Subcutaneous preadipocyte (primary cell): ENCODE results near the gene SCGB1D1. TPM values are rescaled to one million over a fixed set of nuclear protein-coding genes. Genes with fewer than 3 reads are reported as not detected.

Experiments used
- total RNA-seq: library from RNA; depleted of rRNA; stranded (reverse); fragments of >200 nt; gene quantifications from 2 replicates; pipeline ENCODE4 v1.2.3, GENCODE V29; 2012

The SCGB1D1 gene
- total RNA-seq: not detected in 2 replicates

DNA sequence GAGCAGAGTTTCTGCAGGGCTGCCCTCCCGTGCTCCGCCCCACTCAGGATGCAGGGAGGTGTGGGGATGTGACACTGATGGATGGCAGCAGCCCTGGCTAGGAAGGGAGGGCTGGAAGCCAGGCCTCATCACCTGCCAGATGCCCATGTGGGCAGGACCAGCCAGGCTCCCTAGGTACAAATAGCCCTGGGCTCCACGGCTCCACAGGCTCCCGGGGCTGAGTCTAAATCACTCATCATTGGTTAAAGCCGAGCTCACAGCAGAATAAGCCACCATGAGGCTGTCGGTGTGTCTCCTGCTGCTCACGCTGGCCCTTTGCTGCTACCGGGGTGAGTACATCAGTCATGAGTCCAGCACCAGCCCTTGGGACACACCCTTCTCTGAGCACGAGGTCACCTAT lies at the start of gene SCGB1D1:
Gene SCGB1D1, plus strand, starts transcription at position 206 of the 400 bp plus-strand sequence. Its CDS starts 69 bp downstream, at position 275.

DNA sequence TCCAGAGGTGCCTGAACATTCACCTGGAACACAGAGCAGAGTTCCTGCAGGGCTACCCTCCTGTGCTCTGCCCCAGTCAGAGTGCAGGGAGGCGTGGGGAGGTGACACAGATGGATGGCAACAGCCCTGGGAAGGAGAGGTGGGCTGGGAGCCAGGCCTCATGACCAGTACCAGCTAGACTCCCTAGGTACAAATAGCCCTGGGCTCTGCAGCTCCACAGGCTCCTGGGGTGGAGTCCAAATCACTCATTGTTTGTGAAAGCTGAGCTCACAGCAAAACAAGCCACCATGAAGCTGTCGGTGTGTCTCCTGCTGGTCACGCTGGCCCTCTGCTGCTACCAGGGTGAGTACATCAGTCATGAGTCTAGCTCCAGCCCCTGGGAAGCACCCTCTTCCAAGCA lies 52.0 kb downstream of the SCGB1D1 start, which contains the start of gene SCGB1D2:
Gene SCGB1D2, plus strand, starts transcription at position 219 of the 400 bp plus-strand sequence. Its CDS starts 69 bp downstream, at position 288.

Other genes with a start within 250 kb of the SCGB1D1 start
- 4.1 and 4.8 TPM in 2 replicates for gene BEST1, start 239.9 kb upstream of the SCGB1D1 start, total RNA-seq
- gene FTH1, start 222.6 kb upstream of the SCGB1D1 start, total RNA-seq: 467 and 961 TPM in 2 replicates
- gene INCENP, start 66.2 kb upstream of the SCGB1D1 start, total RNA-seq: 34.9 and 55.5 TPM in 2 replicates
- not detected in 2 replicates for gene SCGB2A1, start 18.5 kb downstream of the SCGB1D1 start, total RNA-seq
- gene SCGB1D2, start 52.0 kb downstream of the SCGB1D1 start, total RNA-seq: not detected in 2 replicates
- not detected in 2 replicates for gene SCGB2A2, start 79.9 kb downstream of the SCGB1D1 start, total RNA-seq
- gene SCGB1D4, start 108.9 kb downstream of the SCGB1D1 start, total RNA-seq: not detected in 2 replicates
- not detected in 2 replicates for gene ASRGL1, start 147.2 kb downstream of the SCGB1D1 start, total RNA-seq
- gene SCGB1A1, start 228.8 kb downstream of the SCGB1D1 start, total RNA-seq: not detected in 2 replicates